ENCODE results near the gene RGS12. TPM values are rescaled to one million over a fixed set of nuclear protein-coding genes. Genes with fewer than 3 reads are reported as not detected.

The RGS12 gene
- total RNA-seq, 1 experiment from 2014 or later = 36.0 TPM

GRCh38 chr4:3320361-3321023 is 27.7 kb downstream of the RGS12 start:
- CTCF ChIA-PET = interaction anchor here (0.6 kb wide), 1 partner anchor 154 kb away, joined by 3 read pairs; no protein-coding TSS in a partner anchor

GRCh38 chr4:3321295-3321889 is 28.6 kb downstream of the RGS12 start:
- intact Hi-C loops (cut with micrococcal nuclease) = no loop called here
- BruUV-seq (replicated peaks) = no TSS peak
- no peak overlapping the region for H3K4me3 Mint-ChIP-seq (ENCODE audit: unreplicated experiment)
- no peak for DNase-seq (ENCODE audit: unreplicated experiment)
- TF ChIP-seq CTCF (IDR thresholded peaks at IDR 0.05; ENCODE audit: unreplicated experiment) = no peak
- ChIA-PET CTCF (interaction anchor here (0.6 kb wide), 1 partner anchor 153 kb away, joined by 3 read pairs; no protein-coding TSS in a partner anchor), POLR2A (interaction anchor here (0.6 to 0.9 kb wide), 2 partner anchors 17 to 18 kb away, joined by 4 read pairs; no protein-coding TSS in a partner anchor)
- no peaks in the 10 kb centered on the region for H3K27me3 Mint-ChIP-seq (ENCODE audit: insufficient read depth, unreplicated experiment)
- no peaks in the 10 kb centered on the region for H3K4me1 Mint-ChIP-seq (ENCODE audit: insufficient read depth, unreplicated experiment)
- H3K9me3 Mint-ChIP-seq (ENCODE audit: unreplicated experiment) = no peaks in the 10 kb centered on the region
- no peak overlapping the region for H3K27ac Mint-ChIP-seq (ENCODE audit: low read depth, unreplicated experiment)
- peaks cover 12% of the 10 kb centered on the region for H3K36me3 Mint-ChIP-seq (ENCODE audit: insufficient read depth, unreplicated experiment)

More at GRCh38 chr4:3320361-3321023, 27.7 kb downstream of the RGS12 start:
- H3K36me3 Mint-ChIP-seq (ENCODE audit: insufficient read depth, unreplicated experiment) = peaks cover 12% of the 10 kb centered on the region
- H3K27me3 Mint-ChIP-seq (ENCODE audit: insufficient read depth, unreplicated experiment) = no peaks in the 10 kb centered on the region
- H3K4me3 Mint-ChIP-seq (ENCODE audit: unreplicated experiment) = no peak overlapping the region
- DNase-seq (ENCODE audit: unreplicated experiment) = no peak
- H3K27ac Mint-ChIP-seq (ENCODE audit: low read depth, unreplicated experiment) = no peak overlapping the region
- no peaks in the 10 kb centered on the region for H3K9me3 Mint-ChIP-seq (ENCODE audit: unreplicated experiment)
- intact Hi-C loops (cut with micrococcal nuclease) = no loop called here
- H3K4me1 Mint-ChIP-seq (ENCODE audit: insufficient read depth, unreplicated experiment) = no peaks in the 10 kb centered on the region
- POLR2A ChIA-PET = interaction anchor here (0.6 kb wide), 2 partner anchors 13 to 18 kb away, joined by 4 read pairs; no protein-coding TSS in a partner anchor
- no TSS peak for BruUV-seq (replicated peaks)
- TF ChIP-seq CTCF (IDR thresholded peaks at IDR 0.05; ENCODE audit: unreplicated experiment) = no peak

GRCh38 chr4:3322059-3322550 is 29.3 kb downstream of the RGS12 start:
- BruUV-seq (replicated peaks) = no TSS peak
- no peak overlapping the region for H3K27ac Mint-ChIP-seq (ENCODE audit: low read depth, unreplicated experiment)
- DNase-seq (ENCODE audit: unreplicated experiment) = no peak
- H3K4me1 Mint-ChIP-seq (ENCODE audit: insufficient read depth, unreplicated experiment) = no peaks in the 10 kb centered on the region
- POLR2A ChIA-PET = no interaction called here
- no peak for TF ChIP-seq CTCF (IDR thresholded peaks at IDR 0.05; ENCODE audit: unreplicated experiment)
- H3K4me3 Mint-ChIP-seq (ENCODE audit: unreplicated experiment) = no peak overlapping the region
- H3K27me3 Mint-ChIP-seq (ENCODE audit: insufficient read depth, unreplicated experiment) = no peaks in the 10 kb centered on the region
- intact Hi-C loops (cut with micrococcal nuclease) = no loop called here
- H3K9me3 Mint-ChIP-seq (ENCODE audit: unreplicated experiment) = no peaks in the 10 kb centered on the region
- H3K36me3 Mint-ChIP-seq (ENCODE audit: insufficient read depth, unreplicated experiment) = peaks cover 9% of the 10 kb centered on the region
- CTCF ChIA-PET = interaction anchor here (0.7 kb wide), 2 partner anchors 9 to 24 kb away, joined by 3 to 4 read pairs; no protein-coding TSS in a partner anchor

- ChIA-PET POLR2A (no interaction called here), CTCF (interaction anchor here (1.0 to 1.1 kb wide), 2 partner anchors 23 to 31 kb away, joined by 3 read pairs; no protein-coding TSS in a partner anchor)
- no peak for TF ChIP-seq CTCF (IDR thresholded peaks at IDR 0.05; ENCODE audit: unreplicated experiment)
- intact Hi-C loops (cut with micrococcal nuclease) = no loop called here
- H3K27ac Mint-ChIP-seq (ENCODE audit: low read depth, unreplicated experiment) = no peak overlapping the region
- H3K36me3 Mint-ChIP-seq (ENCODE audit: insufficient read depth, unreplicated experiment) = peaks cover 5% of the 10 kb centered on the region
- no TSS peak for BruUV-seq (replicated peaks)
- H3K27me3 Mint-ChIP-seq (ENCODE audit: insufficient read depth, unreplicated experiment) = no peaks in the 10 kb centered on the region
- no peak for DNase-seq (ENCODE audit: unreplicated experiment)
- no peak overlapping the region for H3K4me3 Mint-ChIP-seq (ENCODE audit: unreplicated experiment)
- H3K9me3 Mint-ChIP-seq (ENCODE audit: unreplicated experiment) = no peaks in the 10 kb centered on the region
- H3K4me1 Mint-ChIP-seq (ENCODE audit: insufficient read depth, unreplicated experiment) = no peaks in the 10 kb centered on the region
Measured at GRCh38 chr4:3323071-3323481, 30.3 kb downstream of the RGS12 start.

Data from MCF 10A (cell line).